Fibroblast of mammary gland (primary cell): Measurements from ENCODE around the gene MYO3B.

Source experiments
- DNase-seq: peaks from one replicate; pipeline ENCODE4 v3.0.0-alpha.2; 2010; ENCODE audit warnings: low read depth
- H3K4me3 ChIP-seq: 2 replicates; pipeline ENCODE4 v1.5.1; 2011; ENCODE audit warnings: low read depth, mild to moderate bottlenecking, low read length, moderate library complexity; ENCODE audit not compliant: control insufficient read depth
- TF ChIP-seq, protein P1 (sequence below): conservative IDR thresholded peaks from 2 replicates; pipeline ENCODE4 v1.5.1; 2011; ENCODE audit warnings: low read depth, low read length, inconsistent platforms; ENCODE audit not compliant: control insufficient read depth, insufficient read depth

The MYO3B gene

DNA sequence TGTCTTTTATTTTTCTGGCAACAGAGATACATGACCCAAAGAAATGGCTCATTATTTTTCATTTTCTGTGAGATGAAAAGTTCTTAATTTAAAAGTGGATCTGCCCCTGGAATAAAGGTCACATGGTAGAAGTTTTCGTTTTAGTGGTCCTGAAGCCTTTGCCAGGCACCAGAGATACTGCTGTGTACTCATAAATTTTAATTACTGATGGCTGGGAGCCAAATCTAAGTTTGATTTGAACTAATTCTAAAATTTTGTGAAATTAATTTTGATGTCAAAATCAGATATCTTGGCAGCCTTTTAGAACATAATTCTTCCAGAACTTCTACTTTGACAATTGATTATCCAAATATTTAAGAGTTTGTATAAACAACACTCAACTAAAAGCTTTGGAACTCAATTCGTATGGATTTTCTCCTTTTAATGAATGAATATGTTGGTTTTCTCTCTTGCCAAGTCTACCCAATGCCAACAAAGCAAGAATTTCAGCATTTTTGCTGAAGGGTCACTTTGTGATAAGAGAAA lies 408.7 kb downstream of the MYO3B start:
- TF ChIP-seq, protein P1, sequence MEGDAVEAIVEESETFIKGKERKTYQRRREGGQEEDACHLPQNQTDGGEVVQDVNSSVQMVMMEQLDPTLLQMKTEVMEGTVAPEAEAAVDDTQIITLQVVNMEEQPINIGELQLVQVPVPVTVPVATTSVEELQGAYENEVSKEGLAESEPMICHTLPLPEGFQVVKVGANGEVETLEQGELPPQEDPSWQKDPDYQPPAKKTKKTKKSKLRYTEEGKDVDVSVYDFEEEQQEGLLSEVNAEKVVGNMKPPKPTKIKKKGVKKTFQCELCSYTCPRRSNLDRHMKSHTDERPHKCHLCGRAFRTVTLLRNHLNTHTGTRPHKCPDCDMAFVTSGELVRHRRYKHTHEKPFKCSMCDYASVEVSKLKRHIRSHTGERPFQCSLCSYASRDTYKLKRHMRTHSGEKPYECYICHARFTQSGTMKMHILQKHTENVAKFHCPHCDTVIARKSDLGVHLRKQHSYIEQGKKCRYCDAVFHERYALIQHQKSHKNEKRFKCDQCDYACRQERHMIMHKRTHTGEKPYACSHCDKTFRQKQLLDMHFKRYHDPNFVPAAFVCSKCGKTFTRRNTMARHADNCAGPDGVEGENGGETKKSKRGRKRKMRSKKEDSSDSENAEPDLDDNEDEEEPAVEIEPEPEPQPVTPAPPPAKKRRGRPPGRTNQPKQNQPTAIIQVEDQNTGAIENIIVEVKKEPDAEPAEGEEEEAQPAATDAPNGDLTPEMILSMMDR = no peak
- no peak overlapping the region for H3K4me3 ChIP-seq
- DNase-seq = no peak

DNA sequence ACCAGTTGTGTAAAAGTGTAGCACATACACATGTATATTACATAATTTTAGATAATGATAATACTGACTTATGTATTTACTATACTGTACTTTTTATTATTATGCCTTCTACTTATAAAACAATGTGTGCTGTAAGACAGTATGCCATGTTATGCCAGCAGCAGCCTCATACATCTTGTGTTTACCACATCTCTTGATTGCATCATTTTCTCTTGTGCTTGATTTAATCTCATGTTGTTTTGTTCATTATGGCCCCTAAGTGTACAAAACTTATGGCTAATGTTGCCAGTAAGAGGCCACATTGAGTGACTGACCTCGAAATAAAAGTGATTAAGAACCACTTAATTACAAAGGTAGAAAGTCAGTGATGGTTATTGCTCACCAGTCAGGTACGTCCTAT lies 409.2 kb downstream of the MYO3B start:
- DNase-seq = no peak
- TF ChIP-seq, protein P1 = no peak
- H3K4me3 ChIP-seq = no peak overlapping the region

DNA sequence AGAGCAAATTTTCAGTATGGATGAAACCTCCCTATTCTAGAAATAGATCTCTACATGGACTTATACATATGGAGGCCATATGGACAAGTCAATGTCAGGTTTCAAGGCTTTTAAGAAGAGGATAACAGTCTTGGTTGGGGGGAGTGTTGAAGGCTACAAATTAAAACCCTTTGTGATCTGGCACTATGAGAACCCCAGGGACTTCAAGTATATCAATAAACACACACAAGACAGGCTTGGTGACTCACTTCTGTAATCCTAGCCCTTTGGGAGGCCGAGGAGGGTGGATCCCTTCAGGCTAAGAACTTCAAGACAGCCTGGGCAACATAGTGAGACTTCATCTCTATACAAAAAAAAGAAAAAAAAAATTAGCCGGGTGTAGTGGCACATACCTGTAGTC lies 410.0 kb downstream of the MYO3B start:
- TF ChIP-seq, protein P1 = no peak
- peak; percentile 59 for DNase-seq
- no peak overlapping the region for H3K4me3 ChIP-seq

DNA sequence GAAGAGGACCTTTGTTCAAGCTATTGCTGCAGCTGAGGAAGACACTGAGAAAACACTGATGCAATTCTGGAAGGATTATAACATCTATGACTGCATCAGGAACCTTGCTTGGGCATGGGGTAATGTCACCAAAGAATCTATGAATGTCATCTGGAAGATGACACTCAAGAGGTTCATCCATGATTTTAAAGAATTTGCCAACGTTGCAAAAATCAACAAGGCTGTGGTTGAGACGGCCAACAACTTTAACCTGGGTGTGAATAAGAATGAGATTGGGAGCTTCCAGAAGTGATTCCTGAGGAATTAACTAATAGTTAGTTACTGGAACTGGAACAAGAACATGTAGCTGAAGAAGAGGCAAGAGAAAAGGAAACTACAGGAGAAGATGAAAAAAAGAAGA lies 410.8 kb downstream of the MYO3B start:
- DNase-seq = no peak
- TF ChIP-seq, protein P1 = no peak
- no peak overlapping the region for H3K4me3 ChIP-seq

DNA sequence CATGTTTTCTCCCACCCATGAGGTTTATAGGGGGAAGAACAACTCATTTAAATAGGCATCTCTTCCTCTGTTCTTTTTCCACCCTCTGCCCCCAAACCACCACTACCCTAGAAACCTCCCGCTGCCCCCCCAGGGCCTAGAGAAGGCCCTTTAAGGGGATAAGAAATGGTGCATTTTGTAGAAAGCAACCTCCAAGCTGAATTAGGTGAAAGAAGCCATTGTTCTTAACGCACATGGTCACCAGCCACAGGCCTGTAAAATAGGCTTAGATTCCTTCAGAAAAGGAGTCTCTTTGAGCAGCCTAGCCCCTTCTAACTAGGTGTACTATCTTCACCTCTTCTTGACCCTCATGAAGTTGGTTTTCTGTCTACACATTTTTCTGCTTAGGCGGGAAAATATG lies 418.6 kb downstream of the MYO3B start:
- TF ChIP-seq, protein P1 = no peak
- DNase-seq = no peak
- no peak overlapping the region for H3K4me3 ChIP-seq

DNA sequence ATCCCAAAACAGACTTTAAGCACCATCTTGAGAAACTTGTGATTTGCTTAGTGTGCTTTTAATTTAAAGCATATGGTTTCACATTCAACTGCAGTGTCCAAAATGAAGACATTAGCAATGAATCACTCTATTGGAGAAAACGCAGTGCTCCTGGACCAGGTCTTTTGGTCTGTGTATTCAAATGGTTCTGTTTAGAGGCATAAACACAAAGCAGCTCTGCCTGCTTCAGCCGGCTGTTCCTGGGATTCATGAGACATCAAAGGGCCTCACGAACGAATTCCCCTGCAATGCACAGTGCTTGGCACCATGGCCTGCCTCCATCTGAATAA lies 420.1 kb downstream of the MYO3B start:
- peak; percentile 67 for DNase-seq
- TF ChIP-seq, protein P1 = no peak
- no peak overlapping the region for H3K4me3 ChIP-seq

DNA sequence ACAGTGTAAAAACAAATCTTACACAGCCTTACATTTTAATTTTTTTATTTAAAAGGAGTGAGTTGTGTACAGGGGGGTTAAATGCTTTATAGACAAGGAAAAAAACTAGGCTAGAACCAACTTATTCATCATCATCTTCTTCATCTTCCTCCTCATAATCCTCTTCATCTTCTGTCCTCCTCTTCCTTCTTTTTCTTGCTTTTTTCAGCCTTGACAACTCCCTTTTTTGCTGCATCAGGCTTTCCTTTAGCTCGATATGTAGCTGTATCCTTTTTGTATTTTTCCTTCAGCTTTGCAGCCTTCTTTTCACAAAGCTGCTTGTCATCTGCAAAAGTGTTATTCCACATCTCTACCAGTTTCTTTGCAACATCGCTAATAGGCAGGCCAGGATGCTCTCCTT lies 423.5 kb downstream of the MYO3B start:
- TF ChIP-seq, protein P1 = no peak

More for the DNA sequence above, 423.5 kb downstream of the MYO3B start:
- no peak for DNase-seq
- no peak overlapping the region for H3K4me3 ChIP-seq
